HCT116 (cell line): ENCODE results near the gene RPAP3. TPM values are rescaled to one million over a fixed set of nuclear protein-coding genes. Genes with fewer than 3 reads are reported as not detected.

Experiments used
- ATAC-seq: fragments of 200-7000 bp; cut with Tn5 transposase; 2 replicates; pipeline ENCODE4 v1.9.1; 2020; ENCODE audit warnings: mild to moderate bottlenecking, moderate library complexity
- BruUV-seq: library from RNA; stranded (reverse); fragments of 400-500 nt; replicated peaks from 2 replicates; lab custom pipeline; 2021; lab: Mats Ljungman, UMichigan
- CTCF ChIA-PET: fragments of 300-600 bp; sonication (Branson Sonifier 250); formaldehyde crosslinking; loops from one replicate; lab custom pipeline; 2021; ENCODE audit warnings: antibody characterized with exemption; lab: Charles Lee
- POLR2A ChIA-PET: fragments of 300-600, 350-600 bp; sonication (Branson Sonifier 250); formaldehyde crosslinking; loops from one replicate; lab custom pipeline; 2021; ENCODE audit warnings: antibody characterized with exemption; lab: Charles Lee
- RAD21 ChIA-PET, 2 experiments: fragments of 300-600 bp; sonication (Branson Sonifier 250); formaldehyde crosslinking; loops; one replicate each; lab custom pipeline; 2023; ENCODE audit warnings: low total read pairs in 2 of 2; ENCODE audit not compliant: uncharacterized antibody in 2 of 2, unreplicated experiment in 2 of 2, low non-redundant PET in 1 of 2; lab: Charles Lee
- DNase-seq: peaks from one replicate; pipeline ENCODE4 v3.0.0-alpha.2; 2010; ENCODE audit warnings: low read depth, low spot score
- H2AFZ ChIP-seq: fragments of 200-600 bp; shearing (Covaris generic), sonication (generic); 2 replicates; pipeline ENCODE4 v1.6.1; 2017; ENCODE audit warnings: low read depth, mixed run types, mixed read lengths, antibody characterized with exemption, low read length; ENCODE audit not compliant: poor library complexity, severe bottlenecking
- H3K27ac ChIP-seq: 2 replicates; pipeline ENCODE4 v1.5.1; 2012; ENCODE audit warnings: low read depth, low read length
- H3K27me3 ChIP-seq: fragments of 200-600 bp; sonication (generic); 2 replicates; pipeline ENCODE4 v1.6.1; 2016; ENCODE audit warnings: mixed run types, low read length, mixed read lengths; ENCODE audit not compliant: insufficient read depth
- H3K36me3 ChIP-seq, 2 experiments: fragments of 200-500 bp in 1 of 2; fragments of 200-600 bp in 1 of 2; sonication (Bioruptor generic) in 1 of 2; sonication (generic) in 1 of 2; 2 replicates each; pipeline versions ENCODE4 v1.5.1 to v1.6.1; 2014 to 2016; ENCODE audit warnings: low read length in 2 of 2, inconsistent platforms in 1 of 2, mixed read lengths in 1 of 2, mixed run types in 1 of 2; ENCODE audit not compliant: insufficient read depth in 2 of 2, control insufficient read depth in 1 of 2
- H3K4me1 ChIP-seq, 2 experiments: fragments of 200-600 bp in 1 of 2; sonication (generic) in 1 of 2; 2 replicates each; pipeline versions ENCODE4 v1.5.1 to v1.6.1; 2012 to 2017; ENCODE audit warnings: low read length in 2 of 2, inconsistent platforms in 1 of 2, mild to moderate bottlenecking in 1 of 2, mixed read lengths in 1 of 2, mixed run types in 1 of 2, moderate library complexity in 1 of 2; ENCODE audit not compliant: insufficient read depth in 2 of 2, control insufficient read depth in 1 of 2
- H3K4me2 ChIP-seq: fragments of 200-600 bp; sonication (generic); 2 replicates; pipeline ENCODE4 v1.6.1; 2017; ENCODE audit warnings: mixed run types, low read length, mixed read lengths
- H3K4me3 ChIP-seq, 2 experiments: fragments of 200-600 bp in 1 of 2; sonication (generic) in 1 of 2; replicated peaks in 1 of 2; 2 replicates each; pipeline ENCODE4 v1.5.1; 2011 to 2016; ENCODE audit warnings: low read length in 2 of 2, control low read depth in 1 of 2, low read depth in 1 of 2, mild to moderate bottlenecking in 1 of 2, mixed read lengths in 1 of 2, mixed run types in 1 of 2
- H3K79me2 ChIP-seq: fragments of 200-600 bp; sonication (generic); 2 replicates; pipeline ENCODE4 v1.6.1; 2017; ENCODE audit warnings: mild to moderate bottlenecking, mixed run types, low read length, moderate library complexity, mixed read lengths; ENCODE audit not compliant: insufficient read depth
- H3K9ac ChIP-seq: fragments of 200-600 bp; sonication (generic); 2 replicates; pipeline ENCODE4 v1.6.1; 2016; ENCODE audit warnings: low read length, mixed read lengths
- H3K9me2 ChIP-seq: fragments of 200-600 bp; sonication (generic), shearing (Covaris generic); 2 replicates; pipeline ENCODE4 v1.6.1; 2017; ENCODE audit warnings: mixed run types, mild to moderate bottlenecking, moderate library complexity; ENCODE audit not compliant: insufficient read depth
- H3K9me3 ChIP-seq, 2 experiments: fragments of 200-500 bp in 1 of 2; fragments of 200-600 bp in 1 of 2; sonication (Bioruptor generic) in 1 of 2; sonication (generic) in 1 of 2; 2 replicates each; pipeline ENCODE4 v1.6.1; 2014 to 2017; ENCODE audit warnings: low read length in 2 of 2, mixed read lengths in 2 of 2, inconsistent platforms in 1 of 2, low read depth in 1 of 2, mild to moderate bottlenecking in 1 of 2, mixed run types in 1 of 2, moderate library complexity in 1 of 2; ENCODE audit not compliant: control insufficient read depth in 1 of 2, insufficient read depth in 1 of 2
- H4K20me1 ChIP-seq: fragments of 200-600 bp; sonication (generic), shearing (Covaris generic); 2 replicates; pipeline ENCODE4 v1.6.1; 2017; ENCODE audit warnings: mixed run types, mild to moderate bottlenecking, moderate library complexity; ENCODE audit not compliant: insufficient read depth
- ATF3 ChIP-seq: IDR thresholded peaks from 2 replicates; pipeline ENCODE4 v1.6.1; 2012
- CBX3 ChIP-seq: IDR thresholded peaks from 2 replicates; pipeline ENCODE4 v1.6.1; 2012; ENCODE audit warnings: low read depth
- CTCF ChIP-seq, 3 experiments: fragments of 200-600 bp in 1 of 3; sonication (generic) in 1 of 3; IDR thresholded peaks in 2 of 3; conservative IDR thresholded peaks in 1 of 3; 2 replicates each; pipeline ENCODE4 v1.5.1; 2012 to 2017; ENCODE audit warnings: low read depth in 2 of 3, low read length in 2 of 3, antibody characterized with exemption in 1 of 3, borderline replicate concordance in 1 of 3, control low read depth in 1 of 3, mild to moderate bottlenecking in 1 of 3, mixed read lengths in 1 of 3, mixed run types in 1 of 3, moderate library complexity in 1 of 3; ENCODE audit not compliant: insufficient read depth in 1 of 3
- EZH2 ChIP-seq: fragments of 200-600 bp; sonication (generic); IDR thresholded peaks from 2 replicates; pipeline ENCODE4 v1.6.1; 2017; ENCODE audit warnings: antibody characterized with exemption, mixed run types
- EZH2phosphoT487 ChIP-seq: fragments of 200-600 bp; IDR thresholded peaks from 2 replicates; pipeline ENCODE4 v1.6.1; 2018; ENCODE audit warnings: antibody characterized with exemption, borderline replicate concordance
- FOSL1 ChIP-seq: IDR thresholded peaks from 2 replicates; pipeline ENCODE4 v1.6.1; 2012; ENCODE audit warnings: low read depth
- POLR2AphosphoS5 ChIP-seq: IDR thresholded peaks from 2 replicates; pipeline ENCODE4 v1.6.1; 2011; ENCODE audit warnings: mild to moderate bottlenecking, low read depth, low read length, moderate library complexity
- RAD21 ChIP-seq: IDR thresholded peaks from 2 replicates; pipeline ENCODE4 v1.6.1; 2012; ENCODE audit warnings: low read depth, mild to moderate bottlenecking
- SIN3A ChIP-seq: IDR thresholded peaks from 2 replicates; pipeline ENCODE4 v1.6.1; 2012; ENCODE audit warnings: low read depth
- SRF ChIP-seq: IDR thresholded peaks from 2 replicates; pipeline ENCODE4 v1.6.1; 2012; ENCODE audit warnings: low read depth
- TCF7L2 ChIP-seq: IDR thresholded peaks from 2 replicates; pipeline ENCODE4 v1.7.0; 2011; ENCODE audit warnings: borderline replicate concordance, inconsistent platforms; ENCODE audit not compliant: insufficient read depth, insufficient read length; ENCODE audit errors: extremely low read depth
- ZFX ChIP-seq: fragments of 450-650 bp; IDR thresholded peaks from 2 replicates; pipeline ENCODE4 v1.6.1; 2017
- ZNF274 ChIP-seq: fragments of 200-500 bp; sonication (Bioruptor generic); IDR thresholded peaks from 2 replicates; pipeline ENCODE4 v1.6.1; 2014; ENCODE audit warnings: mild to moderate bottlenecking, low read depth, low read length, inconsistent platforms
- intact Hi-C: fragments of 100-400 bp; cut with micrococcal nuclease; formaldehyde crosslinking; loops from 2 replicates; pipeline ENCODE4 v1.10.0; 2022
- total RNA-seq: library from RNA; stranded (reverse); gene quantifications from one replicate; pipeline ENCODE4 v1.2.1, GENCODE V29; 2021; ENCODE audit not compliant: unreplicated experiment
- TF ChIP-seq, protein P1 (sequence below): IDR thresholded peaks from 2 replicates; pipeline ENCODE4 v1.6.1; 2012; ENCODE audit warnings: low read depth

Gene RPAP3
- total RNA-seq, 1 experiment from 2014 or later, result 48.3 TPM

- DNase-seq (no peak), ATAC-seq (no peak)
- Histone ChIP-seq H3K9me3 (no peaks in the 10 kb centered on the region), H4K20me1 (no peaks in the 10 kb centered on the region), H3K4me3 (no peak overlapping the region), H3K27ac (no peak overlapping the region), H3K4me2 (no peak overlapping the region), H3K36me3 (no peaks in the 10 kb centered on the region), H3K79me2 (no peaks in the 10 kb centered on the region), H3K4me1 (peaks cover 5 to 20% of the 10 kb centered on the region in 2 experiments; a peak in 2 of 4 replicates), H2AFZ (no peak overlapping the region), H3K9ac (no peak overlapping the region), H3K9me2 (no peaks in the 10 kb centered on the region), H3K27me3 (no peaks in the 10 kb centered on the region)
- POLR2A ChIA-PET, result no interaction called here
- intact Hi-C loops, result no loop called here
- BruUV-seq, result no TSS peak
- CTCF ChIA-PET, result interaction anchor here (0.9 to 3.3 kb wide), 2 partner anchors 10 to 46 kb away, joined by 3 to 21 read pairs; no protein-coding TSS in a partner anchor
- TF ChIP-seq CTCF (IDR thresholded peaks at IDR 0.05 in 2 of 3, conservative IDR thresholded peaks at IDR 0.05 in 1 of 3; ENCODE audit: borderline replicate concordance in 1 of 3, insufficient read depth in 1 of 3, low read depth in 2 of 3, low read length in 2 of 3) (no peak), RAD21 (no peak), FOSL1 (no peak), ZFX (no peak), ZNF274 (no peak), EZH2 (no peak), CBX3 (no peak), ATF3 (no peak), POLR2AphosphoS5 (no peak), SIN3A (no peak), TCF7L2 (no peak), SRF (no peak), EZH2phosphoT487 (no peak)
- TF ChIP-seq, protein P1, sequence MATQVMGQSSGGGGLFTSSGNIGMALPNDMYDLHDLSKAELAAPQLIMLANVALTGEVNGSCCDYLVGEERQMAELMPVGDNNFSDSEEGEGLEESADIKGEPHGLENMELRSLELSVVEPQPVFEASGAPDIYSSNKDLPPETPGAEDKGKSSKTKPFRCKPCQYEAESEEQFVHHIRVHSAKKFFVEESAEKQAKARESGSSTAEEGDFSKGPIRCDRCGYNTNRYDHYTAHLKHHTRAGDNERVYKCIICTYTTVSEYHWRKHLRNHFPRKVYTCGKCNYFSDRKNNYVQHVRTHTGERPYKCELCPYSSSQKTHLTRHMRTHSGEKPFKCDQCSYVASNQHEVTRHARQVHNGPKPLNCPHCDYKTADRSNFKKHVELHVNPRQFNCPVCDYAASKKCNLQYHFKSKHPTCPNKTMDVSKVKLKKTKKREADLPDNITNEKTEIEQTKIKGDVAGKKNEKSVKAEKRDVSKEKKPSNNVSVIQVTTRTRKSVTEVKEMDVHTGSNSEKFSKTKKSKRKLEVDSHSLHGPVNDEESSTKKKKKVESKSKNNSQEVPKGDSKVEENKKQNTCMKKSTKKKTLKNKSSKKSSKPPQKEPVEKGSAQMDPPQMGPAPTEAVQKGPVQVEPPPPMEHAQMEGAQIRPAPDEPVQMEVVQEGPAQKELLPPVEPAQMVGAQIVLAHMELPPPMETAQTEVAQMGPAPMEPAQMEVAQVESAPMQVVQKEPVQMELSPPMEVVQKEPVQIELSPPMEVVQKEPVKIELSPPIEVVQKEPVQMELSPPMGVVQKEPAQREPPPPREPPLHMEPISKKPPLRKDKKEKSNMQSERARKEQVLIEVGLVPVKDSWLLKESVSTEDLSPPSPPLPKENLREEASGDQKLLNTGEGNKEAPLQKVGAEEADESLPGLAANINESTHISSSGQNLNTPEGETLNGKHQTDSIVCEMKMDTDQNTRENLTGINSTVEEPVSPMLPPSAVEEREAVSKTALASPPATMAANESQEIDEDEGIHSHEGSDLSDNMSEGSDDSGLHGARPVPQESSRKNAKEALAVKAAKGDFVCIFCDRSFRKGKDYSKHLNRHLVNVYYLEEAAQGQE, result no peak
- RAD21 ChIA-PET, result no interaction called here
Observed at GRCh38 chr12:47733142-47733541, 27.3 kb upstream of the RPAP3 start.
